HFF-Myc (cell line): Measurements from ENCODE around the gene ANGPTL2.

ENCODE experiments used
- DNase-seq: peaks from one replicate; pipeline ENCODE4 v3.0.0-alpha.2; 2011; ENCODE audit warnings: low read depth; ENCODE audit errors: extremely low read depth
- H3K4me3 ChIP-seq: replicated peaks from 2 replicates; pipeline ENCODE4 v1.5.1; 2011; ENCODE audit warnings: low read depth, mild to moderate bottlenecking, control low read depth, low read length
- CTCF ChIP-seq: IDR thresholded peaks from 2 replicates; pipeline ENCODE4 v1.5.1; 2012; ENCODE audit warnings: mild to moderate bottlenecking, low read depth, low read length, control low read depth; ENCODE audit errors: missing control alignments

The ANGPTL2 gene

GRCh38 chr9:127064335-127064734, 58.1 kb downstream of the ANGPTL2 start:
- TF ChIP-seq CTCF: no peak
- no peak for DNase-seq
- no peak overlapping the region for H3K4me3 ChIP-seq

DNA sequence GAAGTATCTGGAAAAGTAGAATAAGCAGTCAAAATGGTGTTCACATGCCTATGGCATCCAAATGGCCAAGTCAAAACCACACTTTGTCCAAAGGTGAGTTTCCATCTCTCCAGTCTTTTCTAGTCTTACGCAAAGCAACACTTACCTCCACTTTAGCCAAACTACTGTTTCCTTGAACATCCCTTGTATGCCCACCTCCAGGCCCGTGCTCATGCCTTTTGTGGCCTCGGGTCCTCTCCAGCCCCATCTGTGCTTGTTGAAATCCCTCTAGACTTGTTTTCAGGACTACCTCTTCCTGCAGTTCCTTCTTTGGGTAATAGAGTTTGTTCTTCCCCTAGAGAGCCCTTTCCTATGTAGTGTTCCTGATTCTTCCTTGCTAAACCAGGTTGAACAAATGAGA, 61.0 kb downstream of the ANGPTL2 start:
- no peak for TF ChIP-seq CTCF
- no peak overlapping the region for H3K4me3 ChIP-seq
- DNase-seq: no peak

- TF ChIP-seq CTCF: no peak
- DNase-seq: no peak
- no peak overlapping the region for H3K4me3 ChIP-seq
Measured at GRCh38 chr9:127059765-127060361, 62.6 kb downstream of the ANGPTL2 start.

GRCh38 chr9:127059030-127059429, 63.4 kb downstream of the ANGPTL2 start:
- no peak for TF ChIP-seq CTCF
- no peak overlapping the region for H3K4me3 ChIP-seq
- DNase-seq: no peak

DNA sequence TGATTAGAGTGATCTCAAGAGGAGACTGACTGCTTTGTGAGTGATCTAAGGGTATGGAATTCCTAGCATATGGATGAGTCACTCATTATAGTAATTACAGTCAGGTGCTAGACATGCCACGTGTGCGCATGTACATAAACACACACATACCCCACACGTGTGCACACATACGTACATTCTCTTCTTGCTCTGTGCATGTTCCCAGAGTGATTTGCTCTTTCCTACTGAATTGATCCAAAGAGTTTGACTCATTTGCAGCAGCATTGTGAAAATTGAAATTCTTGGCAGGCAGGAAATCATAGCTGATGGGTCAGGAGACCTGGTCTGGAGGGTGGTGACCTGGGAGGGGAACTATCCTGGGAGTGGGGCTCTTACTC, 63.8 kb downstream of the ANGPTL2 start:
- no peak for TF ChIP-seq CTCF
- peak; percentile 32 for DNase-seq
- H3K4me3 ChIP-seq: no peak overlapping the region

DNA sequence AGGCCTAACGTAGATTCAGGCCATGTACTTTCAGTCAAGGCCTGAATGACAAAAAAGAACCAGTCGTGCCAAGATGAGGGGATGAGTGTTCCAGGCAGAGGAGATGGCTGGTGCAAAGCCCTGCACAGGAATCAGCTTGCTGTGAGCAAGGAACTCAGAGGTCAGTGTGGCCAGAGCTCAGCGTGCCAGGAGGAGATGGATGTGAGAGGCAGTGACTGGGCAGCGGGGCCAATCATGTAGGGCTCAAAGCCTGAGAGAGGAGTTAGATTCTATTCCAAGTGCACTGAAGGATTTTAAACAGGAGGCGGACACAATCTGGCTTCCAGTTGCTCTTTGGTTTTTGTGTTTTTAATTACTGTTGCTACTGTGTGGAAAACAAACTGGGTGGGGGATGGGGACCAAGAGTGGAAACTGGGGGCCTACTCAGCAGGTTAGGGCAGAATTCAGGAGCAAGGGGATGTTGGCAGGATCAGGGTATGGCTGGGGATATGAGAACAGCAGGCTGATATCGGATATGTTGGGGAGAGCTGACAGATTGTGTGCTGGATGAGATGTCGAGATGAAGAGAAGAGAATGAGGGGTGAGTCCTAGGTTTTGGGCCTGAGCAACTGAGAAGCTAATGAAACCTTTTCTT, 64.3 kb downstream of the ANGPTL2 start:
- TF ChIP-seq CTCF: no peak
- DNase-seq: no peak
- no peak overlapping the region for H3K4me3 ChIP-seq

GRCh38 chr9:127056446-127056845, 66.0 kb downstream of the ANGPTL2 start:
- TF ChIP-seq CTCF: no peak
- no peak overlapping the region for H3K4me3 ChIP-seq
- DNase-seq: no peak
